ENCODE data around the gene WNT5A. TPM values are rescaled to one million over a fixed set of nuclear protein-coding genes. Genes with fewer than 3 reads are reported as not detected.
A peak's percentile ranks its signal among the peaks of the same experiment; 100 is the strongest.

The WNT5A gene
- total RNA-seq, 1 experiment from 2014 or later, result 10.9 TPM

- in situ Hi-C loops (cut with HindIII; ENCODE audit: low pct_unique_long_range_greater_than_20kb, low sequenced_read_pairs), result no loop called here
- DNase-seq (ENCODE audit: low read depth), result no peak
Measured at GRCh38 chr3:55427739-55428138, 59.4 kb downstream of the WNT5A start.

- DNase-seq (ENCODE audit: low read depth), result no peak
- in situ Hi-C loops (cut with HindIII; ENCODE audit: low pct_unique_long_range_greater_than_20kb, low sequenced_read_pairs), result no loop called here
Measured at GRCh38 chr3:55426486-55426885, 60.6 kb downstream of the WNT5A start.

GRCh38 chr3:55423782-55424181 is 63.3 kb downstream of the WNT5A start:
- in situ Hi-C loops (cut with HindIII; ENCODE audit: low pct_unique_long_range_greater_than_20kb, low sequenced_read_pairs), result no loop called here

GRCh38 chr3:55417211-55417610 is 69.9 kb downstream of the WNT5A start:
- in situ Hi-C loops (cut with HindIII; ENCODE audit: low pct_unique_long_range_greater_than_20kb, low sequenced_read_pairs), result no loop called here
- DNase-seq (ENCODE audit: low read depth), result no peak

More at GRCh38 chr3:55423782-55424181, 63.3 kb downstream of the WNT5A start:
- no peak for DNase-seq (ENCODE audit: low read depth)

GRCh38 chr3:55416331-55416821 is 70.7 kb downstream of the WNT5A start:
- DNase-seq (ENCODE audit: low read depth), result peak; percentile 81
- in situ Hi-C loops (cut with HindIII; ENCODE audit: low pct_unique_long_range_greater_than_20kb, low sequenced_read_pairs), result no loop called here

All from Caki2 (cell line).